PFSK-1 (cell line): ENCODE data around the gene FOXI2.

Source experiments
- POLR2AphosphoS5 ChIP-seq: IDR thresholded peaks from 2 replicates; pipeline ENCODE4 v1.6.1; 2012; ENCODE audit warnings: low read depth, mild to moderate bottlenecking, control low read depth, low read length, moderate library complexity
- REST ChIP-seq, 2 experiments: IDR thresholded peaks; 2 replicates each; pipeline versions ENCODE4 v1.6.1 to v1.8.0; 2011 to 2012; ENCODE audit warnings: low read depth in 2 of 2, low read length in 2 of 2, control low read depth in 1 of 2, inconsistent platforms in 1 of 2, mild to moderate bottlenecking in 1 of 2, moderate library complexity in 1 of 2; ENCODE audit not compliant: insufficient read depth in 1 of 2
- SIN3A ChIP-seq: IDR thresholded peaks from 2 replicates; pipeline ENCODE4 v1.6.1; 2012; ENCODE audit warnings: mild to moderate bottlenecking, low read length, moderate library complexity, borderline replicate concordance; ENCODE audit not compliant: insufficient read depth
- TAF1 ChIP-seq: IDR thresholded peaks from 2 replicates; pipeline ENCODE4 v1.6.1; 2012; ENCODE audit warnings: low read length, control low read depth, borderline replicate concordance; ENCODE audit not compliant: insufficient read depth

- no peak for TF ChIP-seq POLR2AphosphoS5
- no peak for TF ChIP-seq SIN3A
- no peak for TF ChIP-seq TAF1
- TF ChIP-seq REST (IDR thresholded peaks at IDR 0.05; ENCODE audit: insufficient read depth in 1 of 2, low read depth in 2 of 2, low read length in 2 of 2) = no peak
Measured at GRCh38 chr10:127694580-127695193, 42.3 kb upstream of the FOXI2 start.
